Stimulated activated CD8-positive, alpha-beta memory T cell treated with anti-CD3 and anti-CD28 coated beads, Interleukin-12 subunit alpha, Interleukin-12 subunit beta, amount 100 ng/mL, for 1 hour (primary cell): ENCODE results near the gene LRRC17.
"Not testable (repeated sequence)": the region's sequence is repeated elsewhere in the genome, so short reads cannot be mapped to it uniquely, and the experiment has no call there.

Experiments
- DNase-seq: peaks from one replicate; pipeline ENCODE4 v3.0.0-alpha.2; 2020; ENCODE audit warnings: low read depth

LRRC17 gene

GRCh38 chr7:102897856-102898531 is 14.8 kb upstream of the LRRC17 start:
- no peak for DNase-seq

DNA sequence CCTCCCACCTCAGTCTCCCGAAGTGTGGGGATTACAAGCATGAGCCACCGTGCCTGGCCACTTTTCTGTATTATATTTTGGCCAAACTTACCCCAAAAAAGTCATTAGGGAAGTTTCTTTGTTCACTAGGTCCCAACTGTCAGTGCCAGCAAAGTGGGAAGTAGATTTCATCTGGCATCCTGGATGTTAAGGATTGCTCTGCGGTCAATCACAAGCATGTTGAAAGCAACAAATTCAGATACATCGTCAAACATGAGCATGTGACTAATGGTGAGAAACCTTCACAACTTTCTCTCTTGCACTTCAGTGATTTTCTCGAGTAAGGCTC is 14.3 kb upstream of the LRRC17 start:
- DNase-seq = no peak

- not testable (repeated sequence) for DNase-seq
Observed at GRCh38 chr7:102902052-102902451, 10.7 kb upstream of the LRRC17 start.

DNA sequence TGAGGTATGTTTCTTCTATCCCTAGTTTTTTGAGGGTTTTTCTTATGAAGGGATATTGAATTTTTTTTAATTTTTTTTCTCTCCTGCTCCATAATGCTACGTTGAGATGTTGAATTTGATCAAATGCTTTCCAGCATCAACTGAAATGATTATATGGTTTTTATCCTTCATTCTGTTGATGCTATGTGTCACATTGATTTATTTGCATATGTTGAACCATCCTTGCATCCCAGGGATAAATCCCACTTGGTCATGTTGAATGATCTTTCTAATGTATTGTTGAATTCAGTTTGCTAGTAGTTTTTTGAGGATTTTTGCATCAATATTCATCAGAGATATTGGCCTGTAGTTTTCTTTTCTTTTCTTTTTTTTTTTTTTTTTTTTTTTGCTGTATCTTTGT is 9.2 kb upstream of the LRRC17 start:
- not testable (repeated sequence) for DNase-seq

DNA sequence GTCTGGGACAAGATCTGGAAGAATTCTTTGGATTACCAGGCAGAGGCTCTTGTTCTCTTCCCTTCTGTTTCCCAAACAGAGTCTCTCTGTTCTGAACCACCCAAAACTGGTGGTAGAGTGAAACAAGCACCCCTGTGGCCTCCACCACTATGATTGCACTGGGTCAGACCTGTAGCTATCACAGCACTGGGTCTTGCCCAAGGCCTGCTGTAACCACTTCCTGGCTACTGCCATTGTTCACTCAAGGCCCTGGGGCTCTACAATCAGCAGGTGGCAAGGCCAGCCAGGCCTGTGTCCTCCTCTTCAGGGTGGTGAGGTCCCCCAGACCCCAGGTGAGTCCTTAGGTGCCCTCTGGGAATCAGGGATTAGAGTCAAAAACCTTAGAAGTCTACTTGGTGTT is 4.1 kb upstream of the LRRC17 start:
- DNase-seq = no peak

DNA sequence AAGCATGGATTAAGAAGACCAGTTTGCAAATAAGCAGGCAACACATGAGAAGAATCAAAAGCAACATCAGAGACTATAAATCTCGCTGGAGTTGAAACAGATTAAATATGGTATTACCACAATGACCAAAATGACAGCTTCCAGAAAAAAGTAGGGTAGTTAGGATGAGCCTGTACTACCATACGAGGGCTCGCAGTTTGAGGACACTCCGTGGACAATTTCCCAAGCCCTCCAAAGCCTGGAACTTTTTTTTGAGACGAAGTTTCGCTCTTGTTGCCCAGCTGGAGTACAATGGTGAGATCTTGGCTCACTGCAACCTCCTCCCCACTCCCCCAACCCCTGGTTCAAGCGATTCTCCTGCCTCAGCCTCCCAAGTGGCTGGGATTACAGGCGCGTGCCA is 1.0 kb downstream of the LRRC17 start:
- no peak for DNase-seq

- no peak for DNase-seq
Observed at GRCh38 chr7:102914585-102914984, 1.8 kb downstream of the LRRC17 start.

GRCh38 chr7:102916426-102916825 is 3.6 kb downstream of the LRRC17 start:
- DNase-seq = no peak

- DNase-seq = no peak
Observed at GRCh38 chr7:102916881-102917280, 4.1 kb downstream of the LRRC17 start.

- DNase-seq = no peak
Observed at GRCh38 chr7:102917436-102918353, 4.9 kb downstream of the LRRC17 start.

GRCh38 chr7:102918845-102919244 is 6.0 kb downstream of the LRRC17 start:
- no peak for DNase-seq

- DNase-seq = no peak
Observed at GRCh38 chr7:102925976-102926782, 13.4 kb downstream of the LRRC17 start.

- no peak for DNase-seq
Observed at GRCh38 chr7:102926783-102927140, 14.0 kb downstream of the LRRC17 start.

GRCh38 chr7:102927312-102927933 is 14.6 kb downstream of the LRRC17 start:
- no peak for DNase-seq

- DNase-seq = no peak
Observed at GRCh38 chr7:102931757-102932156, 19.0 kb downstream of the LRRC17 start.

- no peak for DNase-seq
Observed at GRCh38 chr7:102933763-102934162, 21.0 kb downstream of the LRRC17 start.

DNA sequence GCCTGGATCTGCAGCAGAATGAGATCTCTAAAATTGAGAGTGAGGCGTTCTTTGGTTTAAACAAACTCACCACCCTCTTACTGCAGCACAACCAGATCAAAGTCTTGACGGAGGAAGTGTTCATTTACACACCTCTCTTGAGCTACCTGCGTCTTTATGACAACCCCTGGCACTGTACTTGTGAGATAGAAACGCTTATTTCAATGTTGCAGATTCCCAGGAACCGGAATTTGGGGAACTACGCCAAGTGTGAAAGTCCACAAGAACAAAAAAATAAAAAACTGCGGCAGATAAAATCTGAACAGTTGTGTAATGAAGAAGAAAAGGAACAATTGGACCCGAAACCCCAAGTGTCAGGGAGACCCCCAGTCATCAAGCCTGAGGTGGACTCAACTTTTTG is 21.4 kb downstream of the LRRC17 start:
- DNase-seq = no peak

DNA sequence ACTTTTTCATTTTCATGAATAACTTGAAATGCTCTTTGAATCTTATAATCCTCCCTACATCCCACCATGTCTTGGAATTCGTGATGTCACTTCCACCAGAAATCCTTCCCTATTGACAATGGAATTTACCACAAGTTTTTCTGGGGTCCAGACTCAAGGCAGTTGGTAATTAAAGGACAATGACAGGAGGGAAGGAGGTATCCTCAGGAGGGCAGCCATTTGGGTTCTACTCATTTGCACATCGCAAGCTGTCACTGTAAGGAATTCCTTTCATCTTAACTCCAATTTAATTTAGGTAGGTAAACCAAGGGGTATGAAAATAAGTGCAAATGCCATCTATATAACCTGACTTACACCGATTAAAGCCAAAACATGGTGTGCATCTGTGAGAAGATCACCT is 21.9 kb downstream of the LRRC17 start:
- DNase-seq = no peak

DNA sequence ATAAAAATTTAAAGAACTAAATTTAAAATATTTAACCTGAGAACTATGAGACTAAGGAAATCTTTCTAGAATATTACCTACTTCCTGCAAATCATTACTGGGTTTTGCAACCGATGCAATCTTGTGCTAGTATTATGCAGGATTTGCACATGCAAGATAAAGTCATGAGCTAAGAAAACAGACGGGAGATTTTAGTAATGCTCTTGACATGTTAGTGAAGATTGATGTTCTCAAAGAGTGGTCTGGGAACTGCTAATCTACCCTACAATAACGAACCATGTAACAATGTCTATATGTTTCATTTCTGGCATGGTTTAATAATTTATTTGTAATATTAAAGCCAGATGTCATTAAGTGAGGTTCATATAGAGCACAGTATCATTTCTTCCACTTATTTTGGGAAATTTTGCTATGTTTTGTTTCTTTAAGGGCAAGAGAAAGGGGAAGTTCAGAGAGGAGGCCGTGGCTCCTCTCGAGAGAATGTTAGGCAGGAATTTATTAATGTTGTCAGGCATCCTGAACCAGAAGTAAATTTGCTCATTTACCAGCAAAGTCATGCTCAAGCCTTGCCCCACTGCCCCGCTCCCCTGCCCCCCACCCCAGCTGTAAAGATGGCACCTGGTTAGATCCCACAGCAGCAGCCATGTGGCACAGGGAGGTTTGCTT is 22.8 kb downstream of the LRRC17 start:
- no peak for DNase-seq

GRCh38 chr7:102938679-102939078 is 25.9 kb downstream of the LRRC17 start:
- no peak for DNase-seq

DNA sequence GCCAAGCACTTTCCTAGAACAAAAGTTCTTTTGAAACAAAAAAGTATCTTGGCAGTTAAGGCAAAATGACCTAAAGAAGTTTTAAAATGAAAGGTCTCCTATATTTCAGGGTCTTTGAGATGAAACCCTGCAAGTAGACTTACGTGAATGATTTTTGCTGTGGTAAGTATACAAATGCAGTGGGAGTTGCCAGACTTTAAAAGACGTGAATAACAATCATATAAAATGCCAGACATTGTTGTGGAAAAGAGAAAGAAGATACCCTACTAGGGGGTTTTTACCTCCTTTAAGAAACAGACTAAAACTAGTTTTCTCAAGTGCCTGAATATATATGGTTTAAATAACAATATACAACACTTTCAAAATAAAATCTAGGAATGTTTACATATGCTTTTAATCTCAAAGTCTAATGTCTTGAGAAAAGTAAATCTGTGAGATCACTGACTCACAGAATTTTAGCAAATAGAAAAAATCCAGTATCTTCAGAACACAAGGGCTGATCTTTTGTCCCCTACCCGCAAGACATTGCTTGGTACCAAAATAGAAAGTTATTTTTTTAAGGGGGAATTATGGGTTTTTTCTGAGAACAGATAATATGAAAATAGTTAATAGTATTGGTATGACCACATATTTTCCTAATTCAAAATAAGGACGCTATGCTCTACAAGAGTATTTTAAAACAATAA is 29.5 kb downstream of the LRRC17 start:
- no peak for DNase-seq
